ENCODE data around the gene PHF11. TPM values are rescaled to one million over a fixed set of nuclear protein-coding genes. Genes with fewer than 3 reads are reported as not detected.

The PHF11 gene
- total RNA-seq, 1 experiment from 2014 or later: 15.7 TPM

GRCh38 chr13:49524740-49525501 is 29.2 kb downstream of the PHF11 start:
- H3K4me1 ChIP-seq (ENCODE audit: control insufficient read depth, insufficient read depth, low read length): no peaks in the 10 kb centered on the region
- ATAC-seq (no peak), DNase-seq (ENCODE audit: low read depth, low spot score) (no peak)
- ChIA-PET CTCF (no interaction called here), POLR2A (no interaction called here)
- in situ Hi-C loops (cut with HindIII; ENCODE audit: low pct_unique_long_range_greater_than_20kb, low sequenced_read_pairs): no loop called here
- intact Hi-C loops (cut with micrococcal nuclease; ENCODE audit: unreplicated experiment): no loop called here
- H3K9me3 ChIP-seq (ENCODE audit: control insufficient read depth, insufficient read depth, low read depth, low read length): no peaks in the 10 kb centered on the region
- H3K27ac ChIP-seq (ENCODE audit: low read length): no peak overlapping the region
- BruUV-seq (replicated peaks): no TSS peak
- no peaks in the 10 kb centered on the region for H3K27me3 ChIP-seq (ENCODE audit: control insufficient read depth, insufficient read depth, low read length)
- no peak for TF ChIP-seq REST (IDR thresholded peaks at IDR 0.05; ENCODE audit: insufficient read depth in 1 of 2, low read depth in 2 of 2, low read length in 1 of 2)
- no peak for TF ChIP-seq POLR2AphosphoS5 (IDR thresholded peaks at IDR 0.05; ENCODE audit: low read depth, low read length)
- TF ChIP-seq CTCF (IDR thresholded peaks at IDR 0.05): no peak
- TF ChIP-seq TCF7L2 (IDR thresholded peaks at IDR 0.05; ENCODE audit: low read depth, low read length): no peak
- no peak for TF ChIP-seq SIN3A (IDR thresholded peaks at IDR 0.05; ENCODE audit: borderline replicate concordance, insufficient read depth, low read depth, low read length)
- no peaks in the 10 kb centered on the region for H3K36me3 ChIP-seq (ENCODE audit: control insufficient read depth, insufficient read depth, low read length)
- no peak overlapping the region for H3K4me3 ChIP-seq (ENCODE audit: low read depth in 2 of 2, low read length in 2 of 2)

GRCh38 chr13:49527123-49527522 is 31.4 kb downstream of the PHF11 start:
- Histone ChIP-seq H3K9me3 (ENCODE audit: control insufficient read depth, insufficient read depth, low read depth, low read length) (no peaks in the 10 kb centered on the region), H3K27me3 (ENCODE audit: control insufficient read depth, insufficient read depth, low read length) (no peaks in the 10 kb centered on the region), H3K4me1 (ENCODE audit: control insufficient read depth, insufficient read depth, low read length) (no peaks in the 10 kb centered on the region), H3K4me3 (ENCODE audit: low read depth in 2 of 2, low read length in 2 of 2) (no peak overlapping the region), H3K27ac (ENCODE audit: low read length) (no peak overlapping the region), H3K36me3 (ENCODE audit: control insufficient read depth, insufficient read depth, low read length) (no peaks in the 10 kb centered on the region)
- ChIA-PET POLR2A (no interaction called here), CTCF (no interaction called here)
- intact Hi-C loops (cut with micrococcal nuclease; ENCODE audit: unreplicated experiment) (no loop called here), in situ Hi-C loops (cut with HindIII; ENCODE audit: low pct_unique_long_range_greater_than_20kb, low sequenced_read_pairs) (no loop called here)
- no TSS peak for BruUV-seq (replicated peaks)
- ATAC-seq (no peak), DNase-seq (ENCODE audit: low read depth, low spot score) (no peak)
- TF ChIP-seq CTCF (IDR thresholded peaks at IDR 0.05): no peak
